Panc1 (cell line): ENCODE results near the gene CAMK2A.

Source experiments
- CTCF ChIP-seq: fragments of 450-650 bp; IDR thresholded peaks from 2 replicates; pipeline ENCODE4 v1.5.1; 2017; ENCODE audit warnings: mild to moderate bottlenecking
- POLR2AphosphoS5 ChIP-seq: IDR thresholded peaks from 2 replicates; pipeline ENCODE4 v1.6.1; 2012; ENCODE audit warnings: mild to moderate bottlenecking, low read depth, low read length, moderate library complexity
- REST ChIP-seq, 2 experiments: IDR thresholded peaks; 2 replicates each; pipeline ENCODE4 v1.6.1; 2011 to 2012; ENCODE audit warnings: low read depth in 2 of 2, control low read depth in 1 of 2, low read length in 1 of 2, mild to moderate bottlenecking in 1 of 2, moderate library complexity in 1 of 2; ENCODE audit not compliant: insufficient read depth in 1 of 2
- TCF7L2 ChIP-seq: IDR thresholded peaks from 2 replicates; pipeline ENCODE4 v1.6.1; 2011; ENCODE audit warnings: mild to moderate bottlenecking, low read depth, low read length, inconsistent platforms

- TF ChIP-seq CTCF: no peak
- TF ChIP-seq POLR2AphosphoS5: no peak
- no peak for TF ChIP-seq TCF7L2
- TF ChIP-seq REST (IDR thresholded peaks at IDR 0.05; ENCODE audit: insufficient read depth in 1 of 2, low read depth in 2 of 2, low read length in 1 of 2): no peak
These were observed 41.8 kb downstream of the CAMK2A start for GRCh38 chr5:150247726-150248125.
